ENCODE measurements around the gene PTK7.
"Not testable (repeated sequence)": the region's sequence is repeated elsewhere in the genome, so short reads cannot be mapped to it uniquely, and the experiment has no call there.

PTK7 gene

DNA sequence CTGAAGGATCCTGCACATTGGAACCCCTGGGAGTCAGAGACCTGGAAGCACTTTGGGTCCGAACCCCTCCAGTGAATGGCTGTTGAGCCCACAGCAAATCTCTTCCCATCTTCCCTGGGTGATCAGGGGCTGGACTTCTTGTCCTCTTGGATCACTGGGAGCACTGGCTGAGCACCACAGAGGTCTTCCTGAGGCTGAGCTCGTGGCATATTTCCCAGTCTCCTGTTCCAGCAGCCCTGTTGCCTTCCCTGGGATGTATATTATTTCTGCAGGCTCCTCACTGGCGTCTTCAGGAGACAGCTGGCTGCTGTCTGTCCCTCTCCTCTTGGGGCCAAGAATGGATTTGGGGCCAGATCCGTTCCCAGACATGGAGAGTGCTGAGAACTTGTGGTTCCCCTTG lies 43.4 kb downstream of the PTK7 start:
- no peak for DNase-seq (ENCODE audit: low read depth)

DNA sequence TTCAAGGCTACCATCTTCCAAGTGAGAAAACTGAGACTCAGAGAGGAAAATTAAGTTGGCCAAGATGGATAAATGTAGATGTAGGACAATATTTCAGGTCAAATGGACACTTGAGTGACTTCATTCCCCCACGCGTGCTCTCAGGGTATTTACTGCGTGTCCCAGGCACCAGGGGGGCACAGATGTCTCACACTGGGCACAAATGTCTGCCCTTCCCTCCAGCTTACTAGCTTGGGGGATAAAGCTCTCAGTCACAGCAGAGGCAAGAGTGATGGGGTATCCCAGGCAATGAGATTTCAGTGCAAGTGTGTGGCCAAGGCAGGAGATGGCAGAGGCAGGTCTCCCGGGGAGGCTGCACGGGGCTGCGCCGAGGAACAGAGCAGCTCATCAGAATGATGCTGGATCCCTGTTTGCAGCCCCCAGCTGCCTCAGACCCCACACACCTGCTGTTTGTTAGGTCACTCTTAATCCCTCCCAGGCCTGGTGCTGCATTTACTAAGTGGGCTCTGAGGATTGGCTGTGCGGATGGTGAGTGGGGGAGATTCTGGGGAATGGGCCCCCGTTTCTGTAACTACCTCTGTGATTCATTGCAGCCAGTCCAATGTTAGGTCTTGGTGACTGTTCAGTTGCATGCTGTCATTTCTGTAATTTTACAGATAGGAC lies 44.1 kb downstream of the PTK7 start:
- DNase-seq (ENCODE audit: low read depth) = no peak

DNA sequence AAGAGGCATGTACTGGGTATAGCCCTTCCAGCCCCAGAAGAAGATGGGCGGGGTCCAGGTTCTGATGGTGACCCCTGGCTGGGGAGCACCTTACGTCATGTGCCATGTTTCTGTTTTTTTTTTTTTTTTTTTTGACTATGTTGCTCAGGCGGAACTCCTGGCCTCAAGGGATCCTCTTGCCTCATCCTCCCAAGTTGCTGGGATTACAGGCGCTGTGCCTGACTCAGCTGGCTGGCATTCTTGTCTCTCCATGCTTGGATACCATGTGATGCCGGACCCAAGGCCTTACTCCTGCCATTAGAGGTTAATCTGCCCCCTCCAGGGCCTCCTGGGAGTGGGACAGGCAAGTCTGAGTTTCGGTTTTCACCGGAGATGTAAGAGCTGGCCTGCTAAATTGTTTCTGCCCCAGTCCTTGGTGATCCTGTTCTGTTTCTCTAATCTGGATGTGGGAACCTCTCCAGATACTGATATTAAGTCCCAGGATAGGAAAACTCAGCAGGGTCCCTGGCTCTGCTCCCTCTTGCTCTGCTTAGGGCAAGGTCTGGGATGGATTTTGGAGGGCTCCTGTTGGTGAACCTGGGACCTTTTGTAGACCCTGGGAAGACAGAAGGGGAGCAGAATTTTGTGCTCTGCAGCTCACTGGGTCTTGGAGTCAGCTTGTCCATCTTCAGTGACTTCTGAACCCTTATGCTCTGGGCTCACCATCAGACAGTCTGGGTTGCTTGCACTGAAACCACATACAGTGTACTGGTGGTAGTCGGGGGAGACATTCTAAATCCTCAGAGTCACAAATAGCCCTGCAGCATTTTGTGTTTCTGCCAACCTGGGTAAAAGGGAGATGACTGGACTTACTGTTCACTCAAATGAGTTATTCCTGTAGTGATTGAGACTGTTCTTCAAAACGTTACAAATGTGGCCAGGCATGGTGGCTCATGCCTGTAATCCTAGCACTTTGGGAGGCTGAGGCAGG lies 45.1 kb downstream of the PTK7 start:
- peak; percentile 96 for DNase-seq (ENCODE audit: low read depth)

DNA sequence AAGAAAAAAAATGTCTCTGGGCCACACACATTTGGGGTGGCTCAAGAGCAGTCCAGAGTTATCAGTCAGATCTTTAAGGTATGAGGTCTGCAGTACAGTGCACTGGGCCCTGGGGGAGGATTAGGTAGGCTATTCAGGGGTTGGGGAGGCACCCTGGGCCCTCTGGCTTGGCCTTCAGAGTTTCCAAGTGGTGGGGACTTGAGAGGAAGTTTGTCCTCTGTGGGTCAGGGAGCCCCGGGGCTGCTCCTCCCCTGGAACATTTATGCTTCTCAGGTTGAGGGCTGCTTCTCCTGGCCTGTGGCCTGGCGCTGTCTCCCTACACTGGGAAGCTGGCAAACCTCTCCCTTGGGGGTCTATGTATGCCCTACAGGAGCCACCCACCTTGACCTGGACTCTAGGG lies 46.0 kb downstream of the PTK7 start:
- DNase-seq (ENCODE audit: low read depth) = no peak

DNA sequence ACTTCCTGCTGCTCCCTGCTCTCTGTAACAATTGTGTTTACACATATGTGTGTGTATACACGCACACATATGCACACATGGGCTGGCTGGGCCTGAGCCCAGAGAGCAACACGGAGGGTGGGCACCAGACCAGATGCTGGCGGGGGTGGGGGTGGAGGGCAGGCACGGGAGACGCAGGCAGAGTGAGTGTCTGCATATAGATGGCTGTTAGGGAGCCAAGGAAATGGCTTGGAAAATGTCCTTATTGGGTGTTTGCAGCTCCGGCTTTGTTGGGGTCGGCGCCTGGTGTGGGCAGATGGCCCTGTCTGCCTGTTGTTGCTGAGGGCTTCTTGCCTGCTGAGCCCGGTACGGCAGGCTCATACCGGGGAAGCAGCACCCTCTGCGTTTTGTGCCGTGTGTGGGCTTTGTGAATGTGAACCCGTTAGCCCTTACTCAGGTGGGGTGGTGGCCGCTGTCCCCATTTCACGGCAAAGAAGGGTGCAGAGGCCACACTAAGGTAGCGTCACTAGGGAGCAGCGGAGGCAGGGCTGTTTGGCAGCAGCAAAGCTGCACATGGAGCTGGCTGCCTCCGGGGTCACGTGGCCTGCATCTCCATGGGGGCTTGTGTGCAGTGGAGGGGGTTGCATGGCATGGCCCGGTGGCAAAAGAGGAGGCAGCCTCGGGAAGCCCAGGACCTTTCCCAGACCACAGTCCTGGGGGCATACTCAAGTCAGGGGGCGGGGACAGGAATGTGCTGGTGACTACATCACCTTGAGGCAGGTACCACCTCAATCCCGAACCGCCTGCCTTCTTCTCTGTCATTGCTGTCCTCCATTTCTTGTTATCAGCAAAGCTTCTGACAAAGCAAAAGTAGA lies 47.6 kb downstream of the PTK7 start:
- DNase-seq (ENCODE audit: low read depth) = no peak

DNA sequence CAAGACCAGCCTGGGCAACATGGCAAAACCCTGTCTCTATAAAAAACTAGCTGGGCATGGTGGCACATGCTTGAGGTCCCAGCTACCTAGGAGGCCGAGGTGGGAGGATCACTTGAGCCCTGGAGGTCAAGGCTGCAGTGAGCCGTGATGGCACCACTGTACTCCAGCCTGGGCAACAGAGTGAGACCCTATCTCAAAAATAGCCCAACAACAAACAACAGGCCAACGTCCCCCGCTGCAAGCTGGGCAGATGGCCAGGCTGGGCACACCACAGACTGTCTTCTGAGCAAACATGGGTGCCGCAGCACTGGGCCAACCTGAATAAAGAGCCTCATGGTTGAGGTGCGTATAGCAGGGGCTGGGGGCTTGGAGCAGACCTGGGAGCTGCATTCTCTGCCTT lies 48.4 kb downstream of the PTK7 start:
- DNase-seq (ENCODE audit: low read depth) = no peak

DNA sequence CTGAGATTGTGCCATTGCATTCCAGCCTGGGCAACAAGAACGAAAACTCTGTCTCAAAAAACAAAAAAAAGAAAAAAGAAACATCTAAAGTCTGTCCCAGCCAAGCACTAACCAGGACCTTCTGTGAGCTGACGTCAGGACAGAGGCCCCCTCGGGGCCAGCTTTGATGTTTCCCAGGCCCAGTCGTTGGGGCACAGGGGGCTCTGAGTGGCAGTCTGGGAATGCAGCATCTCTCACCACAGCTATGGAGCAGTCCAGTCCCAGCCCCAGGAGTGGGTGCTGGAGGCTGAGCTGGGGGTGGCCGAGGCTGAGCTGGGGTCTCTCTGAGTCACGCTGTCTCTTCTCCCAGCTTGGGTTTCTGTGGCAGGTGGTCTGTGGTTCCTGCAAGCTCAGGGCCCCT lies 49.0 kb downstream of the PTK7 start:
- peak; percentile 57 for DNase-seq (ENCODE audit: low read depth)

DNA sequence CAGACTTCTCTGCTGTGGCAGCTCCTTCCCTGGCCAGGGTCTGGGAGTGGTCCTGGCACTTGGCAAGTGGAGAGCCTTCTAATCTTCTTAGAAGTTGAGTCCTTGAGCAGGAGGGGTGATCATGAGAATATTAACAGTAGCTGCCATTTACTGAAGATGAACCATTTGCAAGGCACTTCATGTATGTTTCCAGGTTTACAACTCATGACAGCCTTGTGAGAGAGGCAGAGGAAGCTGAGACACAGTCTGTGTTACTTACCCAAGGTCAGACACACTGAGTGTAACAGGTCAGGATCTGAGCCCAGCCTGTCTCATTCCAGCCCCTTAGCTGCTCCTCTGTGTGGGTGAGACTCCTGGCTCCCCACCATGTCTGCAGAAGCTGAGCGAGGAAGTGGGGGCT lies 49.4 kb downstream of the PTK7 start:
- DNase-seq (ENCODE audit: low read depth) = no peak

DNA sequence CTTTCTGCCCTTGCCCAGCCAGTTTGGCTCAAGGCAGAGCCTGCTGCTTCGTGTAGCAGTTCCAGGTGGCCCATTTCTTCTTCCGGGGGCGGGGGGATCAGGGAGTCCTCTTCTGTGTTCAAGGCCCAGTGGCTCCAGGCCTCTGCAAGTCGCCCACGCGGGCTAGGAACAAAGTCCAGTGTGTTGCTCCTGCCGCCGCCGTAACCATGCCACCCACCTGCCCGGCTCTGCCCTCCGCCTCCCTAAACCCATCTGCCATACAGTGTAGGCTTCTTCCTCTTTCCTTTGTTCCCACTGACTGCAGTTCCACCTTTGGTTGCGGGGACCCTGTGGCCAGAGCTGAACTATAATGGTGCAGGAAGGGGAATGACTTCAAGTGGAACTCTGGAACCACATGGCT lies 51.1 kb downstream of the PTK7 start:
- no peak for DNase-seq (ENCODE audit: low read depth)

DNA sequence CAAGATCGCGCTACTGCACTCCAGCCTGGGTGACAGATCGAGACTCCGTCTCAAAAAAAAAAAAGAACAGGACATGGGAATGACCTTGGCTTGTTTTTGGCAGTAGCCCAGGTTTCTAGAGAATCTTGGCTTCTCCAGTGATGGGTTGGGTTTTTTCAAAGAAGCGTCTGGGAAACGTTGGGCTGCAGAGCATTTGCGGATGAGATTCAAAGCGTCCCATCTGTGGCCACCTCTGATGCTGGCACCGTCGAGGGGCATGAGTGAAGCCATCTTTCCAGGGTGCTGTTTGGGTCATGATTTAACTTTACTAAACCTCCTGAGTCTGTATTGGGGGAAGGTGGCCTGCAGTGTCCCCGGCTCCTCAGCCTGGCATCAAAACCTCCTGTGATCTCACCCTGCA lies 51.8 kb downstream of the PTK7 start:
- no peak for DNase-seq (ENCODE audit: low read depth)

DNA sequence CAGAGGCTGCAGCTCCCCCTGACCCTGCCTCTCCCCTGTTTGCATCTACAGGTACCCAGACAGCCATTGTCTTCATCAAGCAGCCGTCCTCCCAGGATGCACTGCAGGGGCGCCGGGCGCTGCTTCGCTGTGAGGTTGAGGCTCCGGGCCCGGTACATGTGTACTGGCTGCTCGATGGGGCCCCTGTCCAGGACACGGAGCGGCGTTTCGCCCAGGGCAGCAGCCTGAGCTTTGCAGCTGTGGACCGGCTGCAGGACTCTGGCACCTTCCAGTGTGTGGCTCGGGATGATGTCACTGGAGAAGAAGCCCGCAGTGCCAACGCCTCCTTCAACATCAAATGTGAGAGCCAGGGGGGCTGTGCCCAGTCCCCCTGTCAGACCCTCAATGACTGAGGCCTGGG lies 52.8 kb downstream of the PTK7 start:
- no peak for DNase-seq (ENCODE audit: low read depth)

DNA sequence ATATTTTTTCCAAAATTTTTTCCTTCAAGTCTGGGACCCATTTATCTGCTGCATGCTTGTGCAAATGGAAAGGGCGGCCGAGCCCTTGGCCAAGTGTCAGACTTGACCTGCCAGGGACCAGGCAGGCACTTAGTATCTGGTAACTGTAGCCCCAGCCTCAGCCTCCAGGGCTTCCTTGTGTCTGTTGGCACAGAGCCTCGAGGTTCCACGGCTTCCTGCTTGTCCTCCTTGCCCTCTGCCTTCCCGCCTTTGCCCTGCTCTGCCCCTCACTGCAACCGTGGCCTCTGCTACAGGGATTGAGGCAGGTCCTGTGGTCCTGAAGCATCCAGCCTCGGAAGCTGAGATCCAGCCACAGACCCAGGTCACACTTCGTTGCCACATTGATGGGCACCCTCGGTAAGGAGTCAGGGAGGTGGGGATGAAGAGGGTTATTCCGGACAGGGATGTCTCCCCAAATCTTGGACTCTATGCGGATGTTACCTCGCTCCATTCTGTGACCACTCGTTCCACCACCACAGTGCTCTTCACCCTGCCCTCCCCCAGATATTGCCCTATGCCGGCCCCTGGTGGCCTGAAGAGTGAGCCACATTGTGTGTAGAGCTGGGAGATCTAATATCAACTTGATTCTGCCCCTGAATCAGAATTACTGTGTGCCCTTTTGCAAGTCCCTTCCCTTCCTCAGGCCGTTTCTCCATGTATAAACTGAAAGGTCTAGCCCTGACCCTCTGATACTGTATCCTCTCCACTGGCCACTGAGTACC lies 53.5 kb downstream of the PTK7 start:
- no peak for DNase-seq (ENCODE audit: low read depth)

DNA sequence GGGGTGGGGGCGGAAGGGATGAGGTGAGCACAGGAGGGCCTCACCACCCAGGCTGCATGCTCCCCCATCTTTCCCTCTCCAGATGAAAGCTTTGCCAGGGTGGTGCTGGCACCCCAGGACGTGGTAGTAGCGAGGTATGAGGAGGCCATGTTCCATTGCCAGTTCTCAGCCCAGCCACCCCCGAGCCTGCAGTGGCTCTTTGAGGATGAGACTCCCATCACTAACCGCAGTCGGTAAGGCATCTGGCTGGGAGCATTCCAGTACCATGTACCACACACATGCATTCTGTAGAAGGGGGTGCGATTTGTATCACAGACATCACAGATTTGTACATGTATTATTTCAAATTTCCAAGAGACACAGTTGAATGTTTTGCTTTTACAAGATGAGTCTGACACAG lies 54.3 kb downstream of the PTK7 start:
- no peak for DNase-seq (ENCODE audit: low read depth)

DNA sequence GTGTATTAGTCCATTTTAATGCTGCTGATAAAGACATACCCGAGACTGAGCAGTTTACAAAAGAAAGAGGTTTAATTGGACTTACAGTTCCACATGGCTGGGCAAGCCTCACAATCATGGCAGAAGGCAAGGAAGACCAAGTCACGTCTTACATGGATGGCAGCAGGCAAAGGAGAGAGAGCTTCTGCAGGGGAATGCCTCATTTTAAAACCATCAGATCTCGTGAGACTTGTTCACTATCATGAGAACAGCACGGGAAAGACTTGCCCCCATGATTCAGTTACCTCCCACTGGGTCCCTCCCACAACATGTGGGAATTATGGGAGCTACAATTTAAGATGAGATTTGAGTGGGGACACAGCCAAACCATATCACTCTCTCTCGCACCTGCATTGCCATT lies 55.3 kb downstream of the PTK7 start:
- DNase-seq (ENCODE audit: low read depth) = not testable (repeated sequence)

DNA sequence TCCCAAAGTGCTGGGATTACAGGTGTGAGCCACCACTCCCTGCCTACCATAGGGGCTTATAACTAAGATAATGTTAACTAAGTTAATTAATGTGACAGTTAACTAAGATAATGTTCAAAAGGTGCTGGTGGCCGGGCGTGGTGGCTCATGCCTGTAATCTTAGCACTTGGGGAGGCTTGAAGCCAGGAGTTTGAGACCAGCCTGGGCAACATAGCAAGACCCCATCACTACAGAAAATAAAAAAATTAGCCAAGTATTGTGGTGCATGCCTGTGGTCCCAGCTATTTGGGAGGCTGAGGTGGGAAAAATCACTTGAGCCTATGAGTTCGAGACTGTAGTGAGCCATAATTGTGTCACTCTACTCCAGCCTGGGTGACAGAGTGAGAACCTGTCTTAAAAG lies 62.2 kb downstream of the PTK7 start:
- DNase-seq (ENCODE audit: low read depth) = no peak

DNA sequence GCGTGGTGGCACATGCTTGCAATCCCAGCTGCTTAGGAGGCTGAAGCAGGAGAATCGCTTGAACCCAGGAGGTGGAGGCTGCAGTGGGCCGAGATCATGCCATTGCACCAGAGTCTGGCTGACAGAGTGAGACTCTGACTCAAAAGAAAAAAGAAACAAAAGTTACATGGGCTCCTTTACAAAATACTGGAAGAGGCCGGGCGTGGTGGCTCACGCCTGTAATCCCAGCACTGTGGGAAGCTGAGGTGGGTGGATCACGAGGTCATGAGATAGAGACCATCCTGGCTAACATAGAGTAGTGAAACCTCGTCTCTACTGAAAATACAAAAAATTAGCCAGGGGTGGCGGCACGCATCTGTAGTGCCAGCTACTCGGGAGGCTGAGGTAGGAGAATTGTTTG lies 63.9 kb downstream of the PTK7 start:
- not testable (repeated sequence) for DNase-seq (ENCODE audit: low read depth)

DNA sequence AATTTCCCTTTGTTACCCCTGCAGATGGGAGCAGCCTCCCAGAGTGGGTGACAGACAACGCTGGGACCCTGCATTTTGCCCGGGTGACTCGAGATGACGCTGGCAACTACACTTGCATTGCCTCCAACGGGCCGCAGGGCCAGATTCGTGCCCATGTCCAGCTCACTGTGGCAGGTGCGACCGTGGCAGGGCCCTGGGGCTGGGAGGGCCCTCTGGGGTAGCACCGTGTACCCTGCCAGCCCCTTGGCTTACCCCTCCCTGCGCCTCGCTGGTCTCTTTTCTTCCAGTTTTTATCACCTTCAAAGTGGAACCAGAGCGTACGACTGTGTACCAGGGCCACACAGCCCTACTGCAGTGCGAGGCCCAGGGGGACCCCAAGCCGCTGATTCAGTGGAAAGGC lies 65.5 kb downstream of the PTK7 start:
- DNase-seq (ENCODE audit: low read depth) = no peak

DNA sequence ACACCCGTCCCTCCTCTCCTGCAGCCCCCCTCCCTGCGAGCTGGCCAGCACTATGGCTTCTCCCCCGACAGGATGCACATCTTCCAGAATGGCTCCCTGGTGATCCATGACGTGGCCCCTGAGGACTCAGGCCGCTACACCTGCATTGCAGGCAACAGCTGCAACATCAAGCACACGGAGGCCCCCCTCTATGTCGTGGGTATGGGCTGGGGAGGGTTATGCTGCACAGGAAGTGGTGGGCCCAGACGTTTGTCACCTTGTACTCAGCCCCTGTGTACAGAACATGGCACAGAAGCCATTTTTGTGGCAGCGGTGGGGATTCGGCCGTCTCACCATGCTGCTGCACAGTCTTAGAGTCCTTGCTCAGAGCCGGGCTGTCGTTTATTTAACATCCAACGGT lies 66.0 kb downstream of the PTK7 start:
- DNase-seq (ENCODE audit: low read depth) = no peak

DNA sequence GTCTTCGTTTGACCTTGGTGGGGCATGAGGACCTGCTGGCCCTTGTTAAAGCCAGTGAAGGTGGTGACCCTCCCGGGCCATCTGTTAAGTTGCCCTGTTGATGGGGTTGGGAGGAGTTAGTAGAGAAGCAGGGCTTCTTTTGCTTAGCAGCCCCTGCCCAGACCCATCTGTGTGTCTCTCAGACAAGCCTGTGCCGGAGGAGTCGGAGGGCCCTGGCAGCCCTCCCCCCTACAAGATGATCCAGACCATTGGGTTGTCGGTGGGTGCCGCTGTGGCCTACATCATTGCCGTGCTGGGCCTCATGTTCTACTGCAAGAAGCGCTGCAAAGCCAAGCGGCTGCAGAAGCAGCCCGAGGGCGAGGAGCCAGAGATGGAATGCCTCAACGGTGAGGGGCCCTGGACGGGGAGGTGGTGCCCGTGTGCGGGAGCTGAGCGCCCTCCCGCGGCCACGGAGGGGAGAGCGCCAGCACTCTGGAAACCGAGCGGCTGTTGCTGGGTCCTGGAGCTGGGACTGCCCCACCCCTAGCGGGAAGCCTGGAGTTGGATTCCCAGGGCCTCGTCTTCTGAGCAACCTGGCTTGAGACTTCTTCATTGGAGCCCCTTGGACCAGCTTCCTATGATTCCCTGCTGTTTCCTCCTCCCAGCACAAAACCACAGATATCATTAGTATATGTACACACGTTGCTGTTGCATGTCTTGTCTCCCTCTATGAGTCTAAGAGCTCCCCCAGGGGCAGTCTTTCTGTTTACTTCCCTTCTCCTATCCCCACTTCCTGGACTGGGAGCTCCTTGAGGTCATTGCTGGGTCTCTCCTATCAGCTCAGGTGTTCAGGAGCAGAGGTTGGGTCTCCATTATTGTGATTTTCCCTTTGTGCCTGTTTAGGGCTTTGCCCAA lies 67.4 kb downstream of the PTK7 start:
- DNase-seq (ENCODE audit: low read depth) = peak; percentile 82

DNA sequence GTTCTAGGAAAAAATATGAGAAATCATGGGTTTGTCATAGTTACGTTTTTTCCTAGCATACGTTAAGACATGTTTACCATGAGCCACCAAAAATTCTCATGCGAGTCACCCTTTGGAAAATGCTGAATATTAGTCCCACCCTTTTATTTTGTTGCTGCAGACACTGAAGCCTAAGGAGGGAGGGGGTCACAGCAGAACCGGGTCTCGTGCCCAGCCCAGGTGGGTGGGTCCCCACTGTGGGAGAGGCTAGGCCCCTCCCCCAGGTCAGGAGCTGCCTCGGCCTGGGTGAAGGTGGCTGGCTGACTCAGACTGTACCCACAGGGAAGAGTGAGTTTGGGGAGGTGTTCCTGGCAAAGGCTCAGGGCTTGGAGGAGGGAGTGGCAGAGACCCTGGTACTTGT lies 68.8 kb downstream of the PTK7 start:
- no peak for DNase-seq (ENCODE audit: low read depth)

DNA sequence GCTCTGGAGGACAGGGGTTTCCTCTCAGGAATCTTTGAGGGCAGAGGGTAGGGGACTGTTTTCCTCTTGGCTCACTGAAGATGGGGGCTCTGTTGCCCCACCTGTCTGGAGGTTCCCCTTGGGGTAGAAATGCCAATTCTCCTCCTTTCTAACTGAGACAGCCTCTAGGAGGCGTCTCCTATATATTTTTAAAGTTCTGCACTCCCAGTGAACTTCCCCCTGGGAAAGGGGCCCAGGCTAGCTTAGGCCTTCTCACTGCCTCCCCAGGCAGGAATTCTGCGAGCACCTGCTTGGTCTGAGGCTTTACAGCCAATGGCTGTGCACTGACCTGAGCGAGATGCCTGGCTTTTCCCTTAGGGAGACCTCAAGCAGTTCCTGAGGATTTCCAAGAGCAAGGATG lies 70.1 kb downstream of the PTK7 start:
- no peak for DNase-seq (ENCODE audit: low read depth)

Data from GM04504 (cell line).